Sigmoid colon (tissue), 7 donors: ENCODE results near the gene PARP15. TPM values are rescaled to one million over a fixed set of nuclear protein-coding genes. Genes with fewer than 3 reads are reported as not detected.

Experiments used
- DNase-seq: peaks from one replicate; pipeline ENCODE4 v3.0.0-alpha.2; 2019
- H3K27ac ChIP-seq, 4 donors: fragments of 200-600 bp; sonication (generic); one replicate each; pipeline ENCODE4 v1.5.1; 2016 to 2019; ENCODE audit warnings: mild to moderate bottlenecking in 1 of 4
- H3K27me3 ChIP-seq, 3 donors: fragments of 200-600 bp; sonication (generic); one replicate each; pipeline ENCODE4 v1.5.1; 2019; ENCODE audit warnings: mild to moderate bottlenecking in 1 of 3
- H3K36me3 ChIP-seq, 4 donors: fragments of 200-600 bp; sonication (generic); one replicate each; pipeline ENCODE4 v1.5.1; 2016 to 2019
- H3K4me1 ChIP-seq, 4 donors: fragments of 200-600 bp; sonication (generic); one replicate each; pipeline ENCODE4 v1.5.1; 2017 to 2019
- H3K4me3 ChIP-seq, 4 donors: fragments of 200-600 bp; sonication (generic); one replicate each; pipeline ENCODE4 v1.5.1; 2017 to 2019; ENCODE audit warnings: mild to moderate bottlenecking in 2 of 4, moderate library complexity in 1 of 4
- H3K9me3 ChIP-seq, 4 donors: fragments of 200-600 bp in 3 of 4; sonication (generic) in 3 of 4; one replicate each; pipeline versions ENCODE4 v1.5.1 to v1.6.1; 2013 to 2019
- CTCF ChIP-seq, 4 experiments: fragments of 450-650 bp in 3 of 4; fragments of 200-600 bp in 1 of 4; IDR thresholded peaks; one replicate each; pipeline ENCODE4 v1.5.1; 2016 to 2019; ENCODE audit warnings: antibody characterized with exemption in 4 of 4, mild to moderate bottlenecking in 3 of 4, moderate library complexity in 2 of 4
- EP300 ChIP-seq, 4 donors: sonication (generic); formaldehyde crosslinking; IDR thresholded peaks; one replicate each; pipeline ENCODE4 v1.6.1; 2017; ENCODE audit warnings: antibody characterized with exemption in 4 of 4
- POLR2A ChIP-seq, 2 donors: fragments of 450-650 bp; IDR thresholded peaks; one replicate each; pipeline ENCODE4 v1.6.1; 2016; ENCODE audit warnings: antibody characterized with exemption in 2 of 2, mild to moderate bottlenecking in 2 of 2, moderate library complexity in 2 of 2
- POLR2AphosphoS5 ChIP-seq, 4 donors: sonication (generic); formaldehyde crosslinking; IDR thresholded peaks; one replicate each; pipeline ENCODE4 v1.6.1; 2017; ENCODE audit warnings: antibody characterized with exemption in 4 of 4
- WGBS, 2 donors: extraction: QIAGEN DNeasy Blood & Tissue Kit; methylation state at CpG; one replicate each; pipeline ENCODE4 v1.1.7; 2013; 5-methylcytosine and 5-hydroxymethylcytosine counted together
- intact Hi-C: fragments of 100-400 bp; cut with DNase I; formaldehyde crosslinking; loops from one replicate; pipeline ENCODE4 v1.15.1; 2023
- polyA plus RNA-seq, 3 donors: library from polyadenylated mRNA; stranded (reverse); fragments of 200-250 nt; gene quantifications; one replicate each; pipeline ENCODE4 v1.2.3, GENCODE V29; 2013
- total RNA-seq, 4 donors: library from RNA; depleted of rRNA; stranded (reverse); fragments of >200 nt; gene quantifications; one replicate each; pipeline ENCODE4 v1.1.0, GENCODE V29; 2016
- donor health status: healthy with polysubstance abuse.
- donor health status: Bipolar disorder and iron deficiency.
- donor health status: healthy.

Gene PARP15
- total RNA-seq (1 to 10 TPM; 1.1 to 3.9 (median 2.9) TPM), polyA plus RNA-seq (10 to 100 TPM in 1 of 3 donors, 1 to 10 TPM in 1, not detected in 1; 1.2 to 16.8 TPM)

GRCh38 chr3:122577409-122578031 is at the start of gene PARP15:
TSS of gene PARP15 (plus strand) at chr3:122577650. CDS start at chr3:122577668, 18 bp downstream.
- Histone ChIP-seq H3K9me3 (peaks cover 0 to 7% (median 5%) of the 10 kb centered on the region in 4 donors), H3K4me3 (peak within 1 kb of the TSS; percentile 24 to 61 (median 52)), H3K36me3 (peaks cover 0 to 22% (median 1%) of the 10 kb centered on the region in 4 donors), H3K4me1 (peaks cover 0 to 12% (median 4%) of the 10 kb centered on the region in 4 donors), H3K27me3 (no peaks in the 10 kb centered on the region), H3K27ac (peak within 1 kb of the TSS in 2 of 4 donors; percentile 32 to 50)
- intact Hi-C loops, result no loop called here
- no peak for TF ChIP-seq POLR2A (IDR thresholded peaks at IDR 0.05)
- peak in 1 of 4 donors; percentile 17 for TF ChIP-seq POLR2AphosphoS5 (IDR thresholded peaks at IDR 0.05)
- DNase-seq, result no peak
- WGBS, 2 donors, result 3 to 6% methylated on average over 40 of the region's 40 CpGs

- H3K4me1 ChIP-seq, result no peaks in the 10 kb centered on the region
- TF ChIP-seq CTCF (IDR thresholded peaks at IDR 0.05), result no peak
- TF ChIP-seq EP300 (IDR thresholded peaks at IDR 0.05), result no peak
- no peak for TF ChIP-seq POLR2A (IDR thresholded peaks at IDR 0.05)
- no peak for TF ChIP-seq POLR2AphosphoS5 (IDR thresholded peaks at IDR 0.05)
- no peak overlapping the region for H3K27ac ChIP-seq
- H3K27me3 ChIP-seq, result no peaks in the 10 kb centered on the region
- H3K9me3 ChIP-seq, result no peaks in the 10 kb centered on the region
- 78 to 94% methylated on average over 2 of the region's 2 CpGs for WGBS, 2 donors
- H3K36me3 ChIP-seq, result peaks cover 13 to 81% (median 34%) of the 10 kb centered on the region in 4 donors
- DNase-seq, result no peak
- no peak overlapping the region for H3K4me3 ChIP-seq
- intact Hi-C loops, result no loop called here
Observed at GRCh38 chr3:122530164-122530563, 47.3 kb upstream of the PARP15 start.

GRCh38 chr3:122533480-122533879 is 44.0 kb upstream of the PARP15 start:
- H3K27me3 ChIP-seq, result no peaks in the 10 kb centered on the region
- no peak for DNase-seq
- no peak overlapping the region for H3K27ac ChIP-seq
- WGBS, 2 donors, result 94 to 96% methylated on average over 2 of the region's 2 CpGs
- no peaks in the 10 kb centered on the region for H3K9me3 ChIP-seq
- TF ChIP-seq CTCF (IDR thresholded peaks at IDR 0.05), result no peak
- TF ChIP-seq EP300 (IDR thresholded peaks at IDR 0.05), result no peak
- no peak for TF ChIP-seq POLR2AphosphoS5 (IDR thresholded peaks at IDR 0.05)
- no peak for TF ChIP-seq POLR2A (IDR thresholded peaks at IDR 0.05)
- H3K36me3 ChIP-seq, result peaks cover 13 to 94% (median 48%) of the 10 kb centered on the region in 4 donors
- H3K4me1 ChIP-seq, result no peaks in the 10 kb centered on the region
- no peak overlapping the region for H3K4me3 ChIP-seq
- intact Hi-C loops, result no loop called here

- H3K4me3 ChIP-seq, result no peak overlapping the region
- WGBS, 2 donors, result 60 to 71% methylated on average over 1 of the region's 1 CpG
- no peaks in the 10 kb centered on the region for H3K9me3 ChIP-seq
- TF ChIP-seq EP300 (IDR thresholded peaks at IDR 0.05), result no peak
- TF ChIP-seq CTCF (IDR thresholded peaks at IDR 0.05), result no peak
- no peaks in the 10 kb centered on the region for H3K27me3 ChIP-seq
- no peaks in the 10 kb centered on the region for H3K4me1 ChIP-seq
- no peak for DNase-seq
- intact Hi-C loops, result no loop called here
- H3K27ac ChIP-seq, result no peak overlapping the region
- peaks cover 13 to 94% (median 47%) of the 10 kb centered on the region in 4 donors for H3K36me3 ChIP-seq
Observed at GRCh38 chr3:122533931-122534334, 43.5 kb upstream of the PARP15 start.

- Histone ChIP-seq H3K36me3 (peaks cover 19 to 97% (median 57%) of the 10 kb centered on the region in 4 donors), H3K27ac (no peak overlapping the region), H3K27me3 (no peaks in the 10 kb centered on the region), H3K4me1 (no peaks in the 10 kb centered on the region), H3K9me3 (no peaks in the 10 kb centered on the region), H3K4me3 (no peak overlapping the region)
- intact Hi-C loops, result no loop called here
- 89 to 96% methylated on average over 6 of the region's 6 CpGs for WGBS, 2 donors
- DNase-seq, result no peak
- TF ChIP-seq CTCF (IDR thresholded peaks at IDR 0.05), result no peak
- no peak for TF ChIP-seq EP300 (IDR thresholded peaks at IDR 0.05)
- TF ChIP-seq POLR2A (IDR thresholded peaks at IDR 0.05), result no peak
- no peak for TF ChIP-seq POLR2AphosphoS5 (IDR thresholded peaks at IDR 0.05)
Observed at GRCh38 chr3:122535964-122536631, 41.4 kb upstream of the PARP15 start.
